ENCODE data around the gene MCM9.
A peak's percentile ranks its signal among the peaks of the same experiment; 100 is the strongest.

Gene MCM9

DNA sequence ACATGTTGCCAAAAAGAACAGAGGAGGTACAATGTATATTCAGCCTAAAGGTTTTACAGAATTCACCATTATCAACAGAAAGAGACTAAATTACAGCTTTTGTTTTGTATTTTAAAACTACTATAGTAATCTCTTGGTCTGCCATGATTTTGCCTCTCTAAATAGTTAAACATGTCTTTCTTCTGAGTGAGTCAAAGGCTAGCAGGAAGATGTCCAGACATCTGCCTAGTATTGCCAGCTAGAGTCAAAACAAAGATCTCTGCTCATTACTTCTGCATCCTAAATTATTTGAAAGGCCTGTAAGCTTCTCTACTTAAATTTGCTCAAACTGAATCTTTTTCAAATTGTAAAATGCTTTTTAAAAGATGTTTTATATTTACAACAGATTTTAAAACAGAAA is 32.2 kb downstream of the MCM9 start:
- H4K20me1 ChIP-seq (ENCODE audit: control insufficient read depth, insufficient read depth, low read depth, low read length), result 0 out of 2 replicates have a peak, but pooled peaks cover 5% of the 10 kb centered on the region
- no peak overlapping the region for H3K4me2 ChIP-seq (ENCODE audit: low read length)
- no peaks in the 10 kb centered on the region for H3K9me2 ChIP-seq (replicated peaks; ENCODE audit: control insufficient read depth, low read length)
- no peak overlapping the region for H3K4me3 ChIP-seq (ENCODE audit: low read length)
- peaks cover 96% of the 10 kb centered on the region for H3K36me3 ChIP-seq (ENCODE audit: control insufficient read depth, low read length)
- no peak overlapping the region for H3K27ac ChIP-seq (ENCODE audit: low read depth, low read length)
- no peaks in the 10 kb centered on the region for H3K9me3 ChIP-seq (ENCODE audit: control insufficient read depth, insufficient read depth, low read length)
- H3F3A ChIP-seq (ENCODE audit: control insufficient read depth, insufficient read depth), result no peaks in the 10 kb centered on the region
- no peak for TF ChIP-seq EZH2phosphoT487 (IDR thresholded peaks at IDR 0.05; ENCODE audit: borderline replicate concordance, low read length)
- TF ChIP-seq, protein P1, sequence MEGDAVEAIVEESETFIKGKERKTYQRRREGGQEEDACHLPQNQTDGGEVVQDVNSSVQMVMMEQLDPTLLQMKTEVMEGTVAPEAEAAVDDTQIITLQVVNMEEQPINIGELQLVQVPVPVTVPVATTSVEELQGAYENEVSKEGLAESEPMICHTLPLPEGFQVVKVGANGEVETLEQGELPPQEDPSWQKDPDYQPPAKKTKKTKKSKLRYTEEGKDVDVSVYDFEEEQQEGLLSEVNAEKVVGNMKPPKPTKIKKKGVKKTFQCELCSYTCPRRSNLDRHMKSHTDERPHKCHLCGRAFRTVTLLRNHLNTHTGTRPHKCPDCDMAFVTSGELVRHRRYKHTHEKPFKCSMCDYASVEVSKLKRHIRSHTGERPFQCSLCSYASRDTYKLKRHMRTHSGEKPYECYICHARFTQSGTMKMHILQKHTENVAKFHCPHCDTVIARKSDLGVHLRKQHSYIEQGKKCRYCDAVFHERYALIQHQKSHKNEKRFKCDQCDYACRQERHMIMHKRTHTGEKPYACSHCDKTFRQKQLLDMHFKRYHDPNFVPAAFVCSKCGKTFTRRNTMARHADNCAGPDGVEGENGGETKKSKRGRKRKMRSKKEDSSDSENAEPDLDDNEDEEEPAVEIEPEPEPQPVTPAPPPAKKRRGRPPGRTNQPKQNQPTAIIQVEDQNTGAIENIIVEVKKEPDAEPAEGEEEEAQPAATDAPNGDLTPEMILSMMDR (IDR thresholded peaks at IDR 0.05; ENCODE audit: low read depth, low read length, poor library complexity, severe bottlenecking), result no peak
- peaks cover 79% of the 10 kb centered on the region for H3K79me2 ChIP-seq (ENCODE audit: control insufficient read depth, low read length)
- H3K4me1 ChIP-seq (ENCODE audit: control insufficient read depth, low read length), result peaks cover 23% of the 10 kb centered on the region
- no peaks in the 10 kb centered on the region for H3K27me3 ChIP-seq (ENCODE audit: control insufficient read depth, low read length)

DNA sequence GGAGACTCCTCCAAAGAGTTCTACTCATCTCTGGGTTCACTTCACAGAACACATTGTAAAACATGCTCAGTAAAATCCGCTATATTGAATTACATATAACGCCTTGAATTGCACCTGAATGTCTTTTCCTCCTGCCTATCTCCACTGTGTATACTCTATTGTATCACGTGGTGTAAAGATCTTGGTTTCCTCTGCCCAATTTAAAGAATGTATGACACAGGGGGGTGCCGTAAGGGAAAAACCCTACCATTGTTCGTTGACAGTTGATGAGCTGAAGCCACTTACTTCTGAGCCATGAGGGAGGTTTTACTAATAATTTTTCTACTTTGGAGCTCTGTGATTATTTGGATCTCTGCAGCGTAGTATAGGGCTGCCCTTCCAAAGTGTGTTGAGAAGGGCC is 35.0 kb downstream of the MCM9 start:
- Histone ChIP-seq H3K27me3 (ENCODE audit: control insufficient read depth, low read length) (no peaks in the 10 kb centered on the region), H3K4me2 (ENCODE audit: low read length) (0 out of 2 replicates have a peak overlapping the region, but pooled peaks have one; percentile 3), H3F3A (ENCODE audit: control insufficient read depth, insufficient read depth) (peaks cover 5% of the 10 kb centered on the region; the same call in 1 of the 2 replicates), H3K9me3 (ENCODE audit: control insufficient read depth, insufficient read depth, low read length) (no peaks in the 10 kb centered on the region), H4K20me1 (ENCODE audit: control insufficient read depth, insufficient read depth, low read depth, low read length) (peaks cover 10% of the 10 kb centered on the region; the same call in 1 of the 2 replicates), H3K4me1 (ENCODE audit: control insufficient read depth, low read length) (peaks cover 40% of the 10 kb centered on the region), H3K79me2 (ENCODE audit: control insufficient read depth, low read length) (peaks cover 96% of the 10 kb centered on the region), H3K9me2 (replicated peaks; ENCODE audit: control insufficient read depth, low read length) (no peaks in the 10 kb centered on the region), H3K36me3 (ENCODE audit: control insufficient read depth, low read length) (peaks cover 88% of the 10 kb centered on the region), H3K27ac (ENCODE audit: low read depth, low read length) (no peak overlapping the region), H3K4me3 (ENCODE audit: low read length) (no peak overlapping the region)
- TF ChIP-seq, protein P1 (IDR thresholded peaks at IDR 0.05; ENCODE audit: low read depth, low read length, poor library complexity, severe bottlenecking), result no peak
- no peak for TF ChIP-seq EZH2phosphoT487 (IDR thresholded peaks at IDR 0.05; ENCODE audit: borderline replicate concordance, low read length)

GRCh38 chr6:118897386-118897785 is 37.6 kb downstream of the MCM9 start:
- H3K27ac ChIP-seq (ENCODE audit: low read depth, low read length), result no peak overlapping the region
- no peaks in the 10 kb centered on the region for H3K27me3 ChIP-seq (ENCODE audit: control insufficient read depth, low read length)
- peaks cover 10% of the 10 kb centered on the region; the same call in 1 of the 2 replicates for H4K20me1 ChIP-seq (ENCODE audit: control insufficient read depth, insufficient read depth, low read depth, low read length)
- H3K79me2 ChIP-seq (ENCODE audit: control insufficient read depth, low read length), result peaks cover 96% of the 10 kb centered on the region
- peaks cover 16% of the 10 kb centered on the region for H3F3A ChIP-seq (ENCODE audit: control insufficient read depth, insufficient read depth)
- H3K36me3 ChIP-seq (ENCODE audit: control insufficient read depth, low read length), result peaks cover 74% of the 10 kb centered on the region
- H3K9me2 ChIP-seq (replicated peaks; ENCODE audit: control insufficient read depth, low read length), result no peaks in the 10 kb centered on the region
- H3K4me2 ChIP-seq (ENCODE audit: low read length), result peak overlapping the region; percentile 34
- no peak for TF ChIP-seq EZH2phosphoT487 (IDR thresholded peaks at IDR 0.05; ENCODE audit: borderline replicate concordance, low read length)
- TF ChIP-seq, protein P1 (IDR thresholded peaks at IDR 0.05; ENCODE audit: low read depth, low read length, poor library complexity, severe bottlenecking), result no peak
- H3K4me1 ChIP-seq (ENCODE audit: control insufficient read depth, low read length), result peaks cover 47% of the 10 kb centered on the region
- H3K9me3 ChIP-seq (ENCODE audit: control insufficient read depth, insufficient read depth, low read length), result no peaks in the 10 kb centered on the region
- no peak overlapping the region for H3K4me3 ChIP-seq (ENCODE audit: low read length)
